CD4-positive, alpha-beta T cell (primary cell): ENCODE measurements around the gene SPCS1. TPM values are rescaled to one million over a fixed set of nuclear protein-coding genes. Genes with fewer than 3 reads are reported as not detected.
A peak's percentile ranks its signal among the peaks of the same experiment; 100 is the strongest.
"Not testable (repeated sequence)": the region's sequence is repeated elsewhere in the genome, so short reads cannot be mapped to it uniquely, and the experiment has no call there.

Source experiments
- ATAC-seq: fragments of 200-7000 bp; cut with Tn5 transposase; one replicate; pipeline ENCODE4 v1.10.0; 2022; ENCODE audit warnings: mild to moderate bottlenecking; ENCODE audit not compliant: poor library complexity
- CTCF ChIA-PET: fragments of 350-600 bp; sonication (Branson Sonifier 250); formaldehyde crosslinking; loops from one replicate; lab custom pipeline; 2021; ENCODE audit warnings: antibody characterized with exemption, inconsistent platforms; lab: Charles Lee
- POLR2A ChIA-PET: fragments of 350-600 bp; sonication (Branson Sonifier 250); formaldehyde crosslinking; loops from one replicate; lab custom pipeline; 2021; ENCODE audit warnings: antibody characterized with exemption, inconsistent platforms; lab: Charles Lee
- DNase-seq, 14 experiments: peaks; one replicate each; pipeline ENCODE4 v3.0.0-alpha.2; 2013 to 2020; ENCODE audit warnings: mixed read lengths in 2 of 14
- H3K27ac ChIP-seq, 2 donors: one replicate each; pipeline versions ENCODE4 v1.5.1 to v1.7.0; 2013; ENCODE audit warnings: low read length in 2 of 2, low read depth in 1 of 2, mild to moderate bottlenecking in 1 of 2
- H3K27me3 ChIP-seq, 2 experiments: 1 replicate in 1 of 2; 2 replicates in 1 of 2; pipeline versions ENCODE4 v1.6.1 to v1.7.0; 2013; ENCODE audit warnings: low read length in 2 of 2, control low read depth in 1 of 2, mild to moderate bottlenecking in 1 of 2, moderate library complexity in 1 of 2; ENCODE audit not compliant: insufficient read depth in 2 of 2, control insufficient read depth in 1 of 2
- H3K36me3 ChIP-seq: one replicate; pipeline ENCODE4 v1.6.1; 2013; ENCODE audit warnings: low read length, control low read depth; ENCODE audit not compliant: insufficient read depth
- H3K4me1 ChIP-seq: one replicate; pipeline ENCODE4 v1.6.1; 2013; ENCODE audit warnings: low read length, control low read depth; ENCODE audit not compliant: insufficient read depth
- H3K4me3 ChIP-seq: one replicate; pipeline ENCODE4 v1.5.1; 2013; ENCODE audit warnings: mild to moderate bottlenecking, low read length, moderate library complexity
- H3K9me3 ChIP-seq, 2 experiments: 1 replicate in 1 of 2; 2 replicates in 1 of 2; pipeline versions ENCODE4 v1.6.1 to v1.7.0; 2013; ENCODE audit warnings: low read length in 2 of 2, mild to moderate bottlenecking in 2 of 2, control low read depth in 1 of 2, moderate library complexity in 1 of 2; ENCODE audit not compliant: control insufficient read depth in 1 of 2, insufficient read depth in 1 of 2
- H3K27ac Mint-ChIP-seq: one replicate; pipeline ENCODE4 v1.8.0; 2020; ENCODE audit warnings: mixed read lengths
- H3K27me3 Mint-ChIP-seq: one replicate; pipeline ENCODE4 v1.8.0; 2021; ENCODE audit warnings: mixed read lengths
- H3K36me3 Mint-ChIP-seq: one replicate; pipeline ENCODE4 v1.8.0; 2021; ENCODE audit warnings: low read depth, mixed read lengths
- H3K4me1 Mint-ChIP-seq: one replicate; pipeline ENCODE4 v1.8.0; 2021; ENCODE audit warnings: low read depth, mixed read lengths
- H3K4me3 Mint-ChIP-seq: one replicate; pipeline ENCODE4 v1.8.0; 2020; ENCODE audit warnings: mild to moderate bottlenecking, mixed read lengths
- H3K9me3 Mint-ChIP-seq: one replicate; pipeline ENCODE4 v1.8.0; 2020; ENCODE audit warnings: mixed read lengths
- CTCF ChIP-seq: fragments of 200-600 bp; IDR thresholded peaks from one replicate; pipeline ENCODE4 v1.8.0; 2022; ENCODE audit warnings: antibody characterized with exemption, mild to moderate bottlenecking
- intact Hi-C, 2 experiments: fragments of 100-400 bp; cut with DNase I in 1 of 2; cut with micrococcal nuclease in 1 of 2; formaldehyde crosslinking; loops; one replicate each; pipeline versions ENCODE4 v1.15.1 to v1.9.0; 2023 to 2025; cut with DNase I, micrococcal nuclease
- total RNA-seq, 174 experiments: library from RNA in 2 of 174; stranded (reverse) in 2 of 174; gene quantifications; one replicate each; pipeline ENCODE4 v1.2.3 and lab custom pipeline; 2021 to 2026

SPCS1 gene
- total RNA-seq, 2 experiments from 2014 or later: 60.0 to 64.5 TPM

GRCh38 chr3:52723935-52724334 lies 18.0 kb downstream of the SPCS1 start:
- no peak for DNase-seq
- ChIA-PET POLR2A (no interaction called here), CTCF (no interaction called here)
- Mint-ChIP-seq H3K36me3 (peaks cover 28% of the 10 kb centered on the region), H3K4me3 (no peak overlapping the region), H3K9me3 (peaks cover 3% of the 10 kb centered on the region), H3K27ac (peak overlapping the region; percentile 45), H3K4me1 (peaks cover 31% of the 10 kb centered on the region), H3K27me3 (no peaks in the 10 kb centered on the region)
- no peak for TF ChIP-seq CTCF
- Histone ChIP-seq H3K4me3 (no peak overlapping the region), H3K27ac (no peak overlapping the region), H3K9me3 (no peaks in the 10 kb centered on the region), H3K27me3 (no peaks in the 10 kb centered on the region), H3K4me1 (peaks cover 21% of the 10 kb centered on the region), H3K36me3 (peaks cover 9% of the 10 kb centered on the region)
- intact Hi-C loops: no loop called here
- no peak for ATAC-seq

GRCh38 chr3:52724511-52724910 lies 18.6 kb downstream of the SPCS1 start:
- H3K4me3 Mint-ChIP-seq: no peak overlapping the region
- Histone ChIP-seq H3K4me3 (no peak overlapping the region), H3K4me1 (peaks cover 21% of the 10 kb centered on the region), H3K36me3 (peaks cover 5% of the 10 kb centered on the region), H3K27ac (no peak overlapping the region), H3K27me3 (no peaks in the 10 kb centered on the region), H3K9me3 (peaks cover 0 to 4% of the 10 kb centered on the region in 2 experiments)
- peaks cover 30% of the 10 kb centered on the region for H3K4me1 Mint-ChIP-seq
- TF ChIP-seq CTCF: no peak
- H3K27ac Mint-ChIP-seq: no peak overlapping the region
- no peak for ATAC-seq
- intact Hi-C loops: no loop called here
- ChIA-PET CTCF (no interaction called here), POLR2A (no interaction called here)
- DNase-seq: no peak
- H3K36me3 Mint-ChIP-seq: peaks cover 31% of the 10 kb centered on the region
- H3K27me3 Mint-ChIP-seq: no peaks in the 10 kb centered on the region
- peaks cover 3% of the 10 kb centered on the region for H3K9me3 Mint-ChIP-seq

GRCh38 chr3:52728753-52729152 lies 22.8 kb downstream of the SPCS1 start:
- H3K4me3 ChIP-seq, H3K9me3 Mint-ChIP-seq, ATAC-seq, H3K27ac ChIP-seq, H3K4me3 Mint-ChIP-seq, H3K4me1 Mint-ChIP-seq, CTCF ChIA-PET, DNase-seq, H3K27me3 ChIP-seq, H3K27ac Mint-ChIP-seq, intact Hi-C loops, H3K27me3 Mint-ChIP-seq, H3K4me1 ChIP-seq: not testable (repeated sequence)
- peaks cover 27% of the 10 kb centered on the region for H3K36me3 ChIP-seq
- POLR2A ChIA-PET: interaction anchor here (0.6 kb wide), 1 partner anchor 1301 kb away, joined by 4 read pairs; no protein-coding TSS in a partner anchor
- peaks cover 59% of the 10 kb centered on the region for H3K36me3 Mint-ChIP-seq
- H3K9me3 ChIP-seq: peaks cover 0 to 15% of the 10 kb centered on the region in 2 experiments

- Histone ChIP-seq H3K27ac (no peak overlapping the region), H3K27me3 (no peaks in the 10 kb centered on the region), H3K4me3 (no peak overlapping the region), H3K36me3 (peaks cover 30% of the 10 kb centered on the region), H3K9me3 (peaks cover 0 to 19% of the 10 kb centered on the region in 2 experiments), H3K4me1 (no peaks in the 10 kb centered on the region)
- DNase-seq (no peak), ATAC-seq (no peak)
- CTCF ChIA-PET: no interaction called here
- TF ChIP-seq CTCF: no peak
- peaks cover 3% of the 10 kb centered on the region for H3K9me3 Mint-ChIP-seq
- H3K36me3 Mint-ChIP-seq: peaks cover 76% of the 10 kb centered on the region
- H3K4me1 Mint-ChIP-seq: no peaks in the 10 kb centered on the region
- intact Hi-C loops: no loop called here
- no peaks in the 10 kb centered on the region for H3K27me3 Mint-ChIP-seq
- POLR2A ChIA-PET: no interaction called here
- no peak overlapping the region for H3K27ac Mint-ChIP-seq
- no peak overlapping the region for H3K4me3 Mint-ChIP-seq
Observed at GRCh38 chr3:52730681-52731080, 24.8 kb downstream of the SPCS1 start.
